IPS-18a (cell line): ENCODE measurements around the gene KIF3B.
"Not testable (repeated sequence)": the region's sequence is repeated elsewhere in the genome, so short reads cannot be mapped to it uniquely, and the experiment has no call there.

ENCODE experiments used
- H3K27ac ChIP-seq: one replicate; pipeline ENCODE4 v1.5.1; 2013; ENCODE audit warnings: low read length
- H3K27me3 ChIP-seq: one replicate; pipeline ENCODE4 v1.6.1; 2013; ENCODE audit warnings: mild to moderate bottlenecking, low read length; ENCODE audit not compliant: control insufficient read depth, insufficient read depth
- H3K36me3 ChIP-seq: one replicate; pipeline ENCODE4 v1.6.1; 2013; ENCODE audit warnings: low read depth, low read length; ENCODE audit not compliant: control insufficient read depth
- H3K4me1 ChIP-seq: one replicate; pipeline ENCODE4 v1.6.1; 2013; ENCODE audit warnings: low read depth, low read length; ENCODE audit not compliant: control insufficient read depth
- H3K4me3 ChIP-seq: one replicate; pipeline ENCODE4 v1.5.1; 2013; ENCODE audit warnings: low read length
- H3K9ac ChIP-seq: one replicate; pipeline ENCODE4 v1.6.1; 2013; ENCODE audit warnings: mild to moderate bottlenecking, low read length, moderate library complexity
- H3K9me3 ChIP-seq: one replicate; pipeline ENCODE4 v1.6.1; 2013; ENCODE audit warnings: low read depth, low read length; ENCODE audit not compliant: control insufficient read depth

Gene KIF3B

GRCh38 chr20:32360333-32360634, 82.8 kb downstream of the KIF3B start:
- Histone ChIP-seq H3K9me3 (no peaks in the 10 kb centered on the region), H3K4me3 (no peak overlapping the region), H3K9ac (no peak overlapping the region), H3K36me3 (no peaks in the 10 kb centered on the region), H3K27ac (no peak overlapping the region), H3K4me1 (no peaks in the 10 kb centered on the region), H3K27me3 (peaks cover 67% of the 10 kb centered on the region)

DNA sequence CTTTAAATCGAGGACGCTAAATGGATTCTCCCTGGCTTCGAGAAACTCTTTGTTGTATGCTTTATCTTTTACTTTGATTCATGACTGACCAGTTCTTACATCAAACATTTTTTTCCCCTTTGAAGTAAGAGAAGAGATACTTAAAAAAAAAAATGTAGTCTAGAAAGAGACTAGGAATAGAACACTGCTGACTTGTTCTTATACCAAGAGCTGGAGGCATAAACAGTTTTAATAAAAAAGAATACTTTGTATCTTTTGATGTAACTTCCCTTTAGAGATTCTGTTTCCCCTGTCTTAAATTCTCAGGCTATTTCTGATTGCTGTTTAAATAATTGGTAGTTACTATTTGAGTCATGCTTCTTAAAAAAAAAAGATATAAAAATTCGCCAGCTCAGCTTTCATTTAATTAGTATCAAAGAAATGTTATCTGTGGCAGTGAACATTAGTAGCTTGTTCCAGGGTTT, 85.5 kb downstream of the KIF3B start:
- Histone ChIP-seq H3K9ac (no peak overlapping the region), H3K36me3 (no peaks in the 10 kb centered on the region), H3K4me3 (no peak overlapping the region), H3K27ac (no peak overlapping the region), H3K27me3 (peaks cover 60% of the 10 kb centered on the region), H3K9me3 (no peaks in the 10 kb centered on the region), H3K4me1 (no peaks in the 10 kb centered on the region)

- H3K9ac ChIP-seq = no peak overlapping the region
- peaks cover 60% of the 10 kb centered on the region for H3K27me3 ChIP-seq
- no peak overlapping the region for H3K27ac ChIP-seq
- H3K36me3 ChIP-seq = no peaks in the 10 kb centered on the region
- H3K9me3 ChIP-seq = no peaks in the 10 kb centered on the region
- H3K4me1 ChIP-seq = no peaks in the 10 kb centered on the region
- no peak overlapping the region for H3K4me3 ChIP-seq
These were observed 86.0 kb downstream of the KIF3B start for GRCh38 chr20:32363492-32363891.

- H3K27me3 ChIP-seq = peaks cover 56% of the 10 kb centered on the region
- no peaks in the 10 kb centered on the region for H3K36me3 ChIP-seq
- H3K9ac ChIP-seq = no peak overlapping the region
- H3K27ac ChIP-seq = no peak overlapping the region
- H3K9me3 ChIP-seq = no peaks in the 10 kb centered on the region
- H3K4me3 ChIP-seq = no peak overlapping the region
- no peaks in the 10 kb centered on the region for H3K4me1 ChIP-seq
These were observed 87.2 kb downstream of the KIF3B start for GRCh38 chr20:32364554-32365208.

DNA sequence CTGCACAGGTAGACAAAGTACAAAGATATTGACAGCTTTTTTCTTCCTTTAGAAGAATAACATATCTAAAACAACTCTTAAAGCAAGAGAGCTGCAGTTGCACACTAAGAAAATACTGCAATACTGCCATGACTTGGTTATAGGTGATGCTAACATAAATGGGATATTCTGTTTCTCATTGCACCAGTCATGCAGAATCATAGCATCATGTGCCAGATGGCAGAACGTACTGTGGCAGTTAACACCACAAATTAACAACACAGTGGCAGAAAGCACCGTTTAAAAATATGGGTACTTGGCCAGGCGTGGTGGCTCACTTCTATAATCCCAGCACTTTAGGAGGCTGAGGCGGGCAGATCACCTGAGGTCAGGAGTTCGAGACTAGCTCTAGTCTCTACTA, 88.1 kb downstream of the KIF3B start:
- Histone ChIP-seq H3K4me1 (no peaks in the 10 kb centered on the region), H3K27ac (no peak overlapping the region), H3K27me3 (peaks cover 47% of the 10 kb centered on the region)

GRCh38 chr20:32366380-32366779, 88.9 kb downstream of the KIF3B start:
- H3K4me3 ChIP-seq = no peak overlapping the region
- no peaks in the 10 kb centered on the region for H3K4me1 ChIP-seq
- peaks cover 39% of the 10 kb centered on the region for H3K27me3 ChIP-seq

More for the DNA sequence above, 88.1 kb downstream of the KIF3B start:
- no peaks in the 10 kb centered on the region for H3K9me3 ChIP-seq
- H3K4me3 ChIP-seq = no peak overlapping the region
- H3K9ac ChIP-seq = no peak overlapping the region
- no peaks in the 10 kb centered on the region for H3K36me3 ChIP-seq

DNA sequence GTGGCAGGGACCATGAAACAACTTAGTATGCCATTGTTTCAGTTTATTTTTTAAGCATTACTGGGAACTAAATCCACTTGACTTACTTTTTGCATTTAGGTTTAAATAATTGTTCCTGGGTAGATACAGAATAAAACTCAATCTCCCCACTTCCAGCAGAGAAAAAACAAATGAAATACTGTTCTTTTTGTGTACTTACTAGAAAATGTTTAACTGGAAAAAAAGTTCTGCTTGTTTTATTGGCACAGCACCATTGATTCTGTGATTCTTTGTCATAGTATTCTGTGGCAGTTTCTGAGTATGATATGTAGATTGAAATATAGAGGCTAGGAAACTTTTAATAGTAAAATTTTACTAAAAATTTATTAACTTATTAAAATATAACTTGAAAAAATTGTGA, 90.9 kb downstream of the KIF3B start:
- no peak overlapping the region for H3K4me3 ChIP-seq

More at GRCh38 chr20:32366380-32366779, 88.9 kb downstream of the KIF3B start:
- no peaks in the 10 kb centered on the region for H3K36me3 ChIP-seq
- no peaks in the 10 kb centered on the region for H3K9me3 ChIP-seq
- H3K9ac ChIP-seq = no peak overlapping the region
- no peak overlapping the region for H3K27ac ChIP-seq

GRCh38 chr20:32368925-32369324, 91.5 kb downstream of the KIF3B start:
- no peak overlapping the region for H3K9ac ChIP-seq
- no peak overlapping the region for H3K4me3 ChIP-seq
- peaks cover 3% of the 10 kb centered on the region for H3K36me3 ChIP-seq
- no peaks in the 10 kb centered on the region for H3K4me1 ChIP-seq
- no peaks in the 10 kb centered on the region for H3K9me3 ChIP-seq
- no peak overlapping the region for H3K27ac ChIP-seq
- H3K27me3 ChIP-seq = peaks cover 14% of the 10 kb centered on the region

More for the DNA sequence above, 90.9 kb downstream of the KIF3B start:
- Histone ChIP-seq H3K27me3 (peaks cover 20% of the 10 kb centered on the region), H3K9me3 (no peaks in the 10 kb centered on the region), H3K36me3 (peaks cover 3% of the 10 kb centered on the region), H3K9ac (no peak overlapping the region), H3K4me1 (no peaks in the 10 kb centered on the region), H3K27ac (no peak overlapping the region)

DNA sequence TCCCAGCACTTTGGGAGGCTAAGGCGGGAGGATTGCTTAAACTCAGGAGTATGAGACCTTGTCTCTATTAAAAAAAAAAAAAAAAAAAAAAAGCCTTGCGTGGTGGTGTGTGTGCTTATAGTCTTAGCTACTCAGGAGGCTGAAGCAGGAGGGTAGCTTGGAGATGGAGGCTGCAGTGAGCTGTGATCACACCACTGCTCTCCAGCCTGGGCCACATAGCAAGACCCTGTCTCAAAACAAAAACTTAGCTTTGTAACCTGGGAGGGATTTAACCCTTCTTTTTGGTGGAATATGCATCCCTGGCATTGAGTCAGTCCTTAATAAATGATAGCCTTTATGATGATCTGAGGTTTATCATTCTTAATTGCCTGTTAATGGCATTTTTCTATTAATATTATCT, 93.4 kb downstream of the KIF3B start:
- Histone ChIP-seq H3K9me3 (no peaks in the 10 kb centered on the region), H3K4me1 (no peaks in the 10 kb centered on the region), H3K27ac (no peak overlapping the region), H3K36me3 (peaks cover 3% of the 10 kb centered on the region), H3K9ac (no peak overlapping the region), H3K4me3 (no peak overlapping the region), H3K27me3 (no peaks in the 10 kb centered on the region)

DNA sequence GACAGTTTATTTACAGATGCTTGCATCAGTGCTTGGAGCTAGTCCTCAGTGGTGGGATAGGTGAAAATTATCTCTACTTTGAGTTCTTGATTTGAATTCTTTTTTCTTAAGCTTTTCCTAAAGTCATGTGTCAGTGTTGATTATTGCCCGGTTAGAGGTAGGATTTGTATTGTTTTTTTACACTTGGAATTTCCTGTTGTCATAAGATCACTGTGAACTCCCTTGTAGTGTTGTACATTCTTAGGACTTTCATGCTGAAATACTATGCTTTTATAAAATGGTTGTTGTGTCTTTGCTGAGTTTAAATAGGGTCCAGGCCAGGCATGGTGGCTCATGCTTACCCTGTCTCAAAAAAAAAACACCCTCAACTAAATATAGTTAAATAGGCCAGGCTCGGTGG, 101.0 kb downstream of the KIF3B start:
- H3K9ac ChIP-seq = no peak overlapping the region
- H3K27me3 ChIP-seq = no peaks in the 10 kb centered on the region
- no peak overlapping the region for H3K27ac ChIP-seq
- H3K9me3 ChIP-seq = no peaks in the 10 kb centered on the region
- no peaks in the 10 kb centered on the region for H3K36me3 ChIP-seq
- no peak overlapping the region for H3K4me3 ChIP-seq
- H3K4me1 ChIP-seq = no peaks in the 10 kb centered on the region

GRCh38 chr20:32380037-32380436, 102.6 kb downstream of the KIF3B start:
- H3K27ac ChIP-seq, H3K9me3 ChIP-seq, H3K9ac ChIP-seq, H3K4me1 ChIP-seq, H3K27me3 ChIP-seq, H3K4me3 ChIP-seq, H3K36me3 ChIP-seq: not testable (repeated sequence)

DNA sequence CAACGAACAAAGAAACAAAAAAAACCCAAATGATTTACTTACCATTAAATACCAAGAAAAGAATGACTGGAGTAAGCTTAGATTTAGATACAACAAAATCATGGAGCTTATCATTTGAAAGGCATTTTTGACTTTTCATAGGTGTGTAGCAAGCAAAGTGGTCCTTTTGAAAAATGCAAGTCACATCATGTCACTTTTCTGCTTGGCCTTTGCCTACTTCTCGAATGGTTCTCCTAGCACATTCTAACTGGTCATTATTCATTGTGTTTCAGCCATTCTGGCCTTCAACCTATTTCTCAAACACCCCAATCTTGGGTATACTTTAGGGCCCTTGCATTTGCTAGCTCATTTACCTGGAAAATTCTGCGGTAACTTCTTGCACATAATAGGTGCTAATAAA, 103.3 kb downstream of the KIF3B start:
- Histone ChIP-seq H3K27me3 (no peaks in the 10 kb centered on the region), H3K4me1 (no peaks in the 10 kb centered on the region), H3K9ac (no peak overlapping the region), H3K4me3 (no peak overlapping the region), H3K9me3 (no peaks in the 10 kb centered on the region), H3K27ac (no peak overlapping the region), H3K36me3 (no peaks in the 10 kb centered on the region)
